Nephron progenitor cell (in vitro differentiated cells): Measurements from ENCODE around the gene RBMS1.

ENCODE experiments used
- DNase-seq: peaks from one replicate; pipeline ENCODE4 v3.0.0; 2021
- H3K27ac Mint-ChIP-seq: 2 replicates; pipeline ENCODE4 v1.8.0; 2021; ENCODE audit warnings: mild to moderate bottlenecking, moderate library complexity, mixed read lengths
- H3K27me3 Mint-ChIP-seq: 2 replicates; pipeline ENCODE4 v1.8.0; 2021; ENCODE audit warnings: mild to moderate bottlenecking, low read depth, mixed read lengths; ENCODE audit not compliant: poor library complexity
- H3K36me3 Mint-ChIP-seq: 2 replicates; pipeline ENCODE4 v1.8.0; 2021; ENCODE audit warnings: low read depth, mixed read lengths
- H3K4me1 Mint-ChIP-seq: 2 replicates; pipeline ENCODE4 v1.8.0; 2021; ENCODE audit warnings: mixed read lengths
- H3K4me3 Mint-ChIP-seq: 2 replicates; pipeline ENCODE4 v1.8.0; 2021; ENCODE audit warnings: mild to moderate bottlenecking, moderate library complexity, mixed read lengths
- H3K9me3 Mint-ChIP-seq: 2 replicates; pipeline ENCODE4 v1.8.0; 2021; ENCODE audit warnings: mild to moderate bottlenecking, moderate library complexity, mixed read lengths
- TF ChIP-seq, protein P1 (sequence below): fragments of 200-600 bp; sonication (generic); IDR thresholded peaks from 2 replicates; pipeline ENCODE4 v1.5.0; 2021; ENCODE audit warnings: antibody characterized with exemption

The RBMS1 gene

DNA sequence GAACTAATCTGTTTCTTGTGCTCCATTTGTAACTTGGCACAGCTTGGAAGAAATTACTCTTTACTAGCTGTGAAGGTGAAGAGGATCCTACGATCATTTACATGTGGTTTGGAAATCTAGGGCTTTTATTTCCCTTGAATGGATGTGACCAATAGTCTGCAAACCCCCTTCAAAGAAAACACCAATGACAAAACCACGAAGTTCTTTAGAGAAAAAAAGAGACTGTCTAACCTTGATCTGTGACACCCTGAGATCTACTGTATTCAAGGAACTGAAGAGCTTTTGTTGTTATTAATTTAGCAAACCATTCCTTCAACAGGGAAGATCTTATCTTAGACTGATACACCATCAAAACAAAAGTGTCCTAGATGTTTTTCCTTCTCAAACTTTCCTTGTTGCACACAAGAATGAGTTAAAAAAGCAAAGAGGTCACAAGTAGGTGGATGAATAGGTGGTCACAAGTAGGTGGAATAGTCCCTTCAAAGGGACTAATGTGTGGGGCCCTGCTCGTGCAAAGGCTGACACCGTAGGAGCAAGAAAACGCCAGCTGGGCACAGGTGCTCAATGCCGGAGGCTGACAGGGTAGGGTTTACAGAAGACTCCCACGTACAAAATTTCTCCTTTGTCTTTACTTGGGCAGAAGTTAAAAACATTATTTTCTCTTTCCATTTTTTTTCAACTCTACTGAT, 197.9 kb downstream of the RBMS1 start:
- DNase-seq = no peak
- H3K36me3 Mint-ChIP-seq = peaks cover 66% of the 10 kb centered on the region
- H3K4me3 Mint-ChIP-seq = no peak overlapping the region
- no peaks in the 10 kb centered on the region for H3K27me3 Mint-ChIP-seq
- no peaks in the 10 kb centered on the region for H3K9me3 Mint-ChIP-seq
- no peak overlapping the region for H3K27ac Mint-ChIP-seq
- TF ChIP-seq, protein P1, sequence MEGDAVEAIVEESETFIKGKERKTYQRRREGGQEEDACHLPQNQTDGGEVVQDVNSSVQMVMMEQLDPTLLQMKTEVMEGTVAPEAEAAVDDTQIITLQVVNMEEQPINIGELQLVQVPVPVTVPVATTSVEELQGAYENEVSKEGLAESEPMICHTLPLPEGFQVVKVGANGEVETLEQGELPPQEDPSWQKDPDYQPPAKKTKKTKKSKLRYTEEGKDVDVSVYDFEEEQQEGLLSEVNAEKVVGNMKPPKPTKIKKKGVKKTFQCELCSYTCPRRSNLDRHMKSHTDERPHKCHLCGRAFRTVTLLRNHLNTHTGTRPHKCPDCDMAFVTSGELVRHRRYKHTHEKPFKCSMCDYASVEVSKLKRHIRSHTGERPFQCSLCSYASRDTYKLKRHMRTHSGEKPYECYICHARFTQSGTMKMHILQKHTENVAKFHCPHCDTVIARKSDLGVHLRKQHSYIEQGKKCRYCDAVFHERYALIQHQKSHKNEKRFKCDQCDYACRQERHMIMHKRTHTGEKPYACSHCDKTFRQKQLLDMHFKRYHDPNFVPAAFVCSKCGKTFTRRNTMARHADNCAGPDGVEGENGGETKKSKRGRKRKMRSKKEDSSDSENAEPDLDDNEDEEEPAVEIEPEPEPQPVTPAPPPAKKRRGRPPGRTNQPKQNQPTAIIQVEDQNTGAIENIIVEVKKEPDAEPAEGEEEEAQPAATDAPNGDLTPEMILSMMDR = no peak
- H3K4me1 Mint-ChIP-seq = peaks cover 36% of the 10 kb centered on the region

DNA sequence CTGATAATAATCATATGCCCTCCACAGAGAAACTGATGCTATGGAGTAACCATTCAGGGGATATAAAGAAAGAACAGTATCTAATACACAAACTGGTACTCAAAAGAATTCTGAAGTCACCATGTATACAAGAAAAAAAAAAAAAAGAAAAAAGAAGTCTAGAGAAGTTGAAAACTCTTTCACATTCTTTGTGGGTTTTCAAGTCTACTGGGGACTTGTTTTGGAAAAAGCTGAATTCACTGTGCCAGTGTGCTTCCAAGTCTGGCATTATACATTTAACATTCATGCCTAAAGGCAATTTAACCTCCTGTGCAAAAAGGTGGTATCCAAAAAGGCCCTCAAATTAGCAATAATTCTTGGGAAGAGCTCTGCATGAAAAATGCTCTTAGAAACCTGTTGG, 198.7 kb downstream of the RBMS1 start:
- Mint-ChIP-seq H3K27me3 (no peaks in the 10 kb centered on the region), H3K27ac (no peak overlapping the region), H3K36me3 (peaks cover 64% of the 10 kb centered on the region), H3K4me3 (no peak overlapping the region), H3K9me3 (no peaks in the 10 kb centered on the region), H3K4me1 (peaks cover 36% of the 10 kb centered on the region)
- TF ChIP-seq, protein P1 = no peak
- DNase-seq = no peak

DNA sequence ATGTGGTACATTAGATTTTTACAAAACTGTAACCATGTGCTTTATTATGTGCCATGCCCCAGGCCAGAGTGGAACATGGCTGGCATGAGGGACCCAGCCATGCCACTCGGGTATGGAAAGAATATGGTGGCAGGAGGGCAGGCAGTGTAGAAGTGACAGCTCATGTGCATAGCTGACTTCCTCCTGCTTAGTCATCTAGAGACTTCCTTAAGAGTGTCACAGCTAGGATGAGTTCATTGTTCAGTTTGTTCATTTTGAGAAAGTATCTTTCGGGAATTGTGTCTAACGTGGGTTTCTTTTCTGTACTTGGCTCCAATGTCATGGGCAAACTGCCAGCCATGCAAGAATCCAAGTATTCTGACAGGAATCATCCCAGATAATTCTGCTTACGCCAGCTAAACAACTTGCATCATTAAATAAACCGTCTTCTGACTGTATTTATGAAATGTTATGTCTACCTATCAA, 199.2 kb downstream of the RBMS1 start:
- Mint-ChIP-seq H3K4me3 (no peak overlapping the region), H3K27ac (no peak overlapping the region), H3K27me3 (no peaks in the 10 kb centered on the region), H3K36me3 (peaks cover 60% of the 10 kb centered on the region), H3K4me1 (peaks cover 36% of the 10 kb centered on the region), H3K9me3 (no peaks in the 10 kb centered on the region)
- TF ChIP-seq, protein P1 = no peak
- no peak for DNase-seq

DNA sequence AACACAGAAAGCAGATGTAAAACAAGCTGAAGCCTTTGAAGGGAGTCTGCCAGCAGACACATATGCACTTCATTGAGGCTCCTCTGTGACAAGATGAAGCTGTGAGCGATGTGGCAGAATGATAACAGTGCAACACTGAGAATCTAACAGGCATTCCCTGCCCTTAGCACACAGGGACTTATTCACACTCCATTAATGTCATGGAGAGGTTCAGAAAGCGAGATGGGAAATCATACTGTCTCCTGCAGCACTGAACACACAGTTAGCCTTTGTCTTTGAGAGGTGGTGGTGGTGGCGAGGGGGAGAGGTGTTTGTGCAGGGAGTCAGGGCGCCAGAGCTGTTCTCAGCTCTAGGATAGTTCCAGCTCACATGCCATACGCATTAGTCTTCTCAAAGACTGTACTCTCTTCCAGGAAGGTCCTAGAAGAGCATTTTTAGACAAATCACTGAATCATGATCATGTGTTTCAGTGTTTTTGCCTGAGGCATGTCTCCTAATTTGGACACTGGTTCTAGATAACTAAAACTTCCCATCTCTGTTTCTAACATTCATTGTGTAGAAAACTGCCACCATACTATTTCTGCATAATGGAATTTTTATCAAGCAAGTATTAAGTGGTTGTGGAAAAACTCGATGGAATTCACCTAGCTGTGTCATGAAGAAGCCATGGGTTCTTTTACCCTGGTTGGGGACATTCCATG, 200.1 kb downstream of the RBMS1 start:
- Mint-ChIP-seq H3K36me3 (peaks cover 52% of the 10 kb centered on the region), H3K27me3 (no peaks in the 10 kb centered on the region), H3K4me3 (no peak overlapping the region), H3K27ac (peak overlapping the region; percentile 81), H3K4me1 (peaks cover 36% of the 10 kb centered on the region), H3K9me3 (no peaks in the 10 kb centered on the region)
- TF ChIP-seq, protein P1 = no peak
- DNase-seq = no peak

DNA sequence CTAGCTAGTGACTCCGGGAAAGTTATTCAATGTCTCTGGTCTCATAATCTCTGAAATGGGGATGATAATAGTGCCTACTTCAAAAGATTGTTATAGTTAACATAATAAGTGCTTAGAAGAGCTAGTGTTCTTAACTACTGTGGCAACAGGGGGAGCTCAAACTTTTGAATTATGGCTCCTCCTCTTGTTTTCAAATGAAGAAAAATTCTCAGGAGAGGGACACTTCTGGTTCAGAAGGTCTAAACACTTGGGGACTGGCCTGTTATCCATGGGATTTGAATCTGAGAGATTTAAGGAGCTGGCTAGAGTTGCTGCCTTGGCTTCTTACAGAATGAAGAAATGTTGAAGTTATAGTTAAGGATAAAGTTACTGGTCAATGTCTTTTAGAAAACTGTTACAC, 201.4 kb downstream of the RBMS1 start:
- no peaks in the 10 kb centered on the region for H3K27me3 Mint-ChIP-seq
- peaks cover 46% of the 10 kb centered on the region for H3K4me1 Mint-ChIP-seq

More for the DNA sequence above, 201.4 kb downstream of the RBMS1 start:
- H3K4me3 Mint-ChIP-seq = no peak overlapping the region
- H3K36me3 Mint-ChIP-seq = peaks cover 43% of the 10 kb centered on the region
- H3K27ac Mint-ChIP-seq = peak overlapping the region; percentile 70
- DNase-seq = no peak
- TF ChIP-seq, protein P1 = no peak
- no peaks in the 10 kb centered on the region for H3K9me3 Mint-ChIP-seq
